Measurements from ENCODE around the gene ZNF366. TPM values are rescaled to one million over a fixed set of nuclear protein-coding genes. Genes with fewer than 3 reads are reported as not detected.

ZNF366 gene, protein sequence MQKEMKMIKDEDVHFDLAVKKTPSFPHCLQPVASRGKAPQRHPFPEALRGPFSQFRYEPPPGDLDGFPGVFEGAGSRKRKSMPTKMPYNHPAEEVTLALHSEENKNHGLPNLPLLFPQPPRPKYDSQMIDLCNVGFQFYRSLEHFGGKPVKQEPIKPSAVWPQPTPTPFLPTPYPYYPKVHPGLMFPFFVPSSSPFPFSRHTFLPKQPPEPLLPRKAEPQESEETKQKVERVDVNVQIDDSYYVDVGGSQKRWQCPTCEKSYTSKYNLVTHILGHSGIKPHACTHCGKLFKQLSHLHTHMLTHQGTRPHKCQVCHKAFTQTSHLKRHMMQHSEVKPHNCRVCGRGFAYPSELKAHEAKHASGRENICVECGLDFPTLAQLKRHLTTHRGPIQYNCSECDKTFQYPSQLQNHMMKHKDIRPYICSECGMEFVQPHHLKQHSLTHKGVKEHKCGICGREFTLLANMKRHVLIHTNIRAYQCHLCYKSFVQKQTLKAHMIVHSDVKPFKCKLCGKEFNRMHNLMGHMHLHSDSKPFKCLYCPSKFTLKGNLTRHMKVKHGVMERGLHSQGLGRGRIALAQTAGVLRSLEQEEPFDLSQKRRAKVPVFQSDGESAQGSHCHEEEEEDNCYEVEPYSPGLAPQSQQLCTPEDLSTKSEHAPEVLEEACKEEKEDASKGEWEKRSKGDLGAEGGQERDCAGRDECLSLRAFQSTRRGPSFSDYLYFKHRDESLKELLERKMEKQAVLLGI
- under 1 TPM in 1 of 2 experiments, not detected in 1; 0.40 TPM for total RNA-seq

DNA sequence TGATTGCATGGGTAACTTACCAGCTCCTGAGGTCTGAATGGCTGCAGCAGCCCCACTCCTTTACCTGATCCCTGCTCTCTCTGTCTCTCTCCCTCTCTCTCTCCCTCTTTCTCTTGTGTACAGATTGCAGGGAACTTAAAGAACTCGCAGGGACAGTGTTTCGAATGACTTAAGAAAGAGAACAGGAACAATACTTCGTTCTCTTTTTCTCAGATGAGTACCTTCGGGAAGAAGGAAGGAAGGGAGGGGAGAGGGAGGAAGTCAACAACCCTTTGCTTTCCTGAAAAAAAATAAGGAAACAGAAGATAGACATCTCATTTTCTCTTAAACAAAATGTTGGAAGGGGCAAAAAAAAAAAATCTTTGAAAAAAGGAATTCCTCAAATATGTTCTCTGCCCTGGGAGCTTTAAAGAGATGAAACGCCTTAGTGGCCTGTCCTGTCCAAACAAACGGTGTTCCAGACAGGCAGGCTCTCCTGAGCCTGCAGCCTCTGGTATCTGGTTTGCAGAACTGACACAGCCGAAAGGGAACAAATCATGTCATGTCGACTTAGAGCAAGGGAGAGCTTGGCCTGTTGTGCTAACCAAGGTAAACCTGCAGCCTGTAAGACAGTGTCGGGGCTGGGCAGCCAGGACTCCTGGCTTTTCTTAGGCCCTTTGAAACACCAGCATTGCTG is at the start of gene ZNF366:
ZNF366 (minus strand) TSS at position 180 of the 676 bp plus-strand sequence. CDS start 45,914 bp downstream, outside the sequence.
- Mint-ChIP-seq H3K27me3 (peaks cover 32% of the 10 kb centered on the region), H3K27ac (no peak within 1 kb of the TSS), H3K4me3 (no peak within 1 kb of the TSS)

DNA sequence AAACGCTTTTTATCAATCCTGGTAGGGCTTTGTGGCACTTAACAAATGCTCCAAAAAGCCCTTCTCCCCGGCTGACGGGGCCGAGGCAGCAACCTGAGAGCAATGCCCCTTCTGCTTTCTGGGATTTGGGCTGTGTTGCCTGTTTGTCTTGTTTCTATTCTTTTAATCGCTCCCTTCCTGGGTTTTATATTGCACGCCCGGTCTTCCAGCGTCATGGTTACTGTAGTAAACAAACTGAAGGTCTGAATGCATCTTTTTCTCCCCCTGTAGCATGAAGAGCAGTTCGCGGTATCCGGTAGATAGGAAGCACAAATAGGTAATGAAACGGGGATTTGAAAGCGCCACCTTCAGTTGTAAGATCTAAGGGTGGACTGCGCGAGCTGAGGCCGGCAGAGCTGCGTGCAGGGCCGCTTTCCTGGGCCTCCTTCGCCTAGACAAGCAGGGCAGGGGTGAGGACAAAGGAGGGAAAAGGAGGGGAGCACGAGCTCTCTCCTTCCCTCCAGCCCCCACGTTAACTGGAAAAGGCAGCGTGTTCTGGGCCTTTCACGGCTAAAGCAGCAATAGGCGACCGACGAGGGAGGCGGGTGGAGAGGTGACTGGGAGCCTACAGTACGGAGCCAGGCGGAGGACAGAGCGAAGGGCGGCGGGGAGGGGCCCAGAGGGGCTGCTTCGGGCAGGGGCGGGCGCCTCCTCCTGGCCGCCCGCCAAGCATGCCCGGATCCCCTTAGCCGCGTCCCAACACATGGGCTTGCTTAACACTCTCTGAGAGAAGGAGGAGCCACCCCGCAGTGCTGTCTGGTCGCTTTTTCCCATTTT is 49.3 kb upstream of the ZNF366 start:
- no peaks in the 10 kb centered on the region for H3K9me3 Mint-ChIP-seq
- POLR2A ChIA-PET = no interaction called here
- peak; percentile 83 for ATAC-seq (ENCODE audit: low read depth)
- no peak overlapping the region for H3K27ac Mint-ChIP-seq
- peak overlapping the region; percentile 84 for H3K4me3 Mint-ChIP-seq
- H3K27me3 Mint-ChIP-seq = peaks cover 19% of the 10 kb centered on the region
- no peaks in the 10 kb centered on the region for H3K36me3 Mint-ChIP-seq
- peaks cover 9% of the 10 kb centered on the region for H3K4me1 Mint-ChIP-seq
- peak; percentile 40 for DNase-seq

More for the DNA sequence above, at the start of gene ZNF366:
- DNase-seq (no peak), ATAC-seq (ENCODE audit: low read depth) (no peak)
- Mint-ChIP-seq H3K4me1 (no peaks in the 10 kb centered on the region), H3K9me3 (no peaks in the 10 kb centered on the region), H3K36me3 (no peaks in the 10 kb centered on the region)
- POLR2A ChIA-PET = no interaction called here

DNA sequence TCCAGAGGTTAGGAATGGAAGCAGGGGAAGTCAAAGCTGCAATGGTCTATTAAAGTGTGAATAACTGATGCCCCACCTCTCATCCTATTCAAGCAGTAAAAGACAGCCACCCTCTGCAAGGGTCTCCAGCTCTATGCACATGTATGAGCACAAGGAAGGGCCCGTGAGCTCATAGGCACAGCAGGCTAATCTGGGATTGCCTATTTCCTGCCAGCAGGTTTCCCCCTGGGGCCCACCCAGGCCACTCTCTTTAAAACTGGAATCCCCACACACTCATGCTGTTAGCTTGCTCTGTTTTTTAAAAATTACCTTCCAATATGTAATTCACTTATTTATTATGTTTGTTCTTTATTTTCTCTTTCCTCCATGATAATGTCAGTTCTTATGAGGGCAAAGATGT is 48.7 kb upstream of the ZNF366 start:
- no peak for DNase-seq
- no peaks in the 10 kb centered on the region for H3K9me3 Mint-ChIP-seq
- POLR2A ChIA-PET = no interaction called here
- H3K4me1 Mint-ChIP-seq = peaks cover 9% of the 10 kb centered on the region
- peaks cover 19% of the 10 kb centered on the region for H3K27me3 Mint-ChIP-seq
- no peak overlapping the region for H3K27ac Mint-ChIP-seq
- no peak overlapping the region for H3K4me3 Mint-ChIP-seq
- no peak for ATAC-seq (ENCODE audit: low read depth)
- no peaks in the 10 kb centered on the region for H3K36me3 Mint-ChIP-seq

DNA sequence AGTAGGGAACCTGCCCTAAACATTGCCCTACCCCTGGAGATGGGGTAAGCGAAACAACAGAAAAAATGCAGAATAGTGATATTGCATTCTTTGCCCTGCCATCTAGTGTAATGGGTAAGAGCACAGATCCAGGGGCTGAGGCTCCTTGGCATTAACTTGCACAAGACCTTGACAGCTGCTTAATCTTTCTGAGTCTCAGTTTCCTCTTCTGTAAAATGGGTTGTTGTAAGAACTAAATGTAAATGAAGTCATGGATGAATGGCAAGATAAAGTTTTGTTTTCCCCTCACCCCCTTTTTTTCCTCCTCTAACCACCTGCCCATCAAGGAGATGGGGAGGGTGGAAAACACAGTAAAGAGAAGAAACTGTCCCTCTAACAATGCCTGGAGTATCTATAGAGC is 47.7 kb upstream of the ZNF366 start:
- H3K27ac Mint-ChIP-seq = no peak overlapping the region
- H3K4me1 Mint-ChIP-seq = peaks cover 9% of the 10 kb centered on the region
- POLR2A ChIA-PET = no interaction called here
- no peaks in the 10 kb centered on the region for H3K36me3 Mint-ChIP-seq
- ATAC-seq (ENCODE audit: low read depth) (no peak), DNase-seq (no peak)
- no peak overlapping the region for H3K4me3 Mint-ChIP-seq
- peaks cover 21% of the 10 kb centered on the region for H3K27me3 Mint-ChIP-seq
- H3K9me3 Mint-ChIP-seq = no peaks in the 10 kb centered on the region

DNA sequence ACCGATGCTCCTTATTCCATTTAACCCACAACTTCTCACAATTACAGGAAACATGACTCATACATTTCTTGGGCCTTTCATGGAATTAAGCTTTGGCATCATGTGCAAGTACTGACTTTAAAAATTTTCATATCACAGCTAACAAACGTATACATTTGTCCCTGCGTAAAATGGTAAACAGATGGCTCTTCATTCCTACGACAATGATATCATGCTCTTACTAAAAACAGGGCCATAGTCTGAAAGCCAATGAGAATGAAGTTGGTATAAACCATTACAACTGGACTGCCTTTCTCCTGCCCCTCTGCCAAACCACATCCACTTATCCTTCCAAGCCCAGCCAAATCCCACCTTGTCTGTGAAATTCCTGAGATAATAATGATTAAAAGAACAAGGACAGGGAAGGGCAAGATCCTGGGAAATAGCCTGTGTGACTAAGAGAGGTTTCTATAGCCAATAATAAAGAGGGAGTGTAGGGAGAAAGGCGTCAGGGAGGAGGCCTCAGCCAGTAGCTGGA is 44.9 kb upstream of the ZNF366 start:
- ATAC-seq (ENCODE audit: low read depth) (no peak), DNase-seq (no peak)
- H3K27me3 Mint-ChIP-seq = peaks cover 17% of the 10 kb centered on the region
- no peaks in the 10 kb centered on the region for H3K36me3 Mint-ChIP-seq
- no peak overlapping the region for H3K4me3 Mint-ChIP-seq
- no peak overlapping the region for H3K27ac Mint-ChIP-seq
- H3K4me1 Mint-ChIP-seq = peaks cover 6% of the 10 kb centered on the region
- POLR2A ChIA-PET = no interaction called here
- no peaks in the 10 kb centered on the region for H3K9me3 Mint-ChIP-seq

DNA sequence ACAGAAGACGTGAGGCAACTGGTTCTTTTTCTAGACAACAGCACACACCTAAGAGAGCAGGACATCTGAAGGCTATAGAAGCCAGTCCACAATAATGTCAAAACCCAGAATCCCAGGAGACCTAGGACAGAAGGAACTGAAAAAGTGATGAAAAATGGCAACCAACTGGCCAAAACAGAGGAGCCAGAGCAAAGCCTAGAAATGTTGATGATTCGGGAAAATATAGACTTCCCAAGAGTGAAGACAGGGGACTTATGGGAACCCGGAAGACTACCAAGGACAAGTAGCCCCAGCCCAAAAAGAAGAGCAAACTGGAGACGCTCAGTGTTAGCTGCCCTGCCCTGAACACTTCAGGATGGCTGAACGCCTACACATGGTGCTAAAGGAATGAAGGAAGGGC is 43.4 kb upstream of the ZNF366 start:
- Mint-ChIP-seq H3K27me3 (peaks cover 10% of the 10 kb centered on the region), H3K36me3 (no peaks in the 10 kb centered on the region), H3K4me3 (no peak overlapping the region), H3K4me1 (no peaks in the 10 kb centered on the region), H3K9me3 (no peaks in the 10 kb centered on the region), H3K27ac (no peak overlapping the region)
- DNase-seq (no peak), ATAC-seq (ENCODE audit: low read depth) (no peak)
- POLR2A ChIA-PET = no interaction called here

DNA sequence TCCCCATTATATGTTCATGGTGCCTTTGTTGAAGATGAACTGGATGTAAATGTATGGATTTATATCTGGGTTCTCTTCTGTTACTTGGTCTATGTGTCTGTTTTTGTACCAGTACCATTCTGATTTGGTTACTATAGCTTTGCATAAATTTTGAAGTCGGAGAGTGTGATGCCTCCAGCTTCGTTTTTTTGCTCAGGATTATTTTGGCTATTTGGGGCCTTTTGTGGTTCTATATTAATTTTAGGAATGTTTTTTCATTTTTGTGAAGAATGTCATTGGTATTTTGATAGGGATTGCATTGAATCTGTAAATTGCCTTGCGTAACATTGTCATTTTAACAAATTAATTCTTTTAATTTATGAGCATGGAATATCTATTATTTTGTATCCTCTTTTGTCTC is 36.6 kb upstream of the ZNF366 start:
- ATAC-seq (ENCODE audit: low read depth) = no peak
- no peak for DNase-seq
- Mint-ChIP-seq H3K9me3 (peaks cover 1% of the 10 kb centered on the region), H3K4me1 (no peaks in the 10 kb centered on the region), H3K27me3 (peaks cover 7% of the 10 kb centered on the region), H3K27ac (no peak overlapping the region), H3K36me3 (no peaks in the 10 kb centered on the region), H3K4me3 (no peak overlapping the region)
- POLR2A ChIA-PET = no interaction called here

DNA sequence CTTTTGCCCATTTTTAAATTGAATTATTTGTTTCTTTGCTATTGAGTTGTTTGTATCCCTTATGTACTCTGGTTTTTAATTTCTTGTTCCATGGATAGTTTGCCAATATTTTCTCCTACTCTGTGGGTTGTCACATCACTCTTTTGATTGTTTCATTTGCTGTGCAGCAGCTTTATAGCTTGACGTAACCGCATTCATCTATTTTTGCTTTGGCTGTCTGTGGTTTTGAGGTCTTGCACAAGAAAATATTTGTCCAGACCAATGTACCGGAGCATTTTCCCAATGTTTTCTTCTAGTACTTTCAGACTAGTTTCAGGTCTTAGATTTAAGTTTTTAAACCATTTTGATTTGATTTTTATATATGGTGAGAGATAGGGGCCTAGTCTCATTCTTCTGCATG is 36.2 kb upstream of the ZNF366 start:
- peaks cover 7% of the 10 kb centered on the region for H3K27me3 Mint-ChIP-seq
- DNase-seq (no peak), ATAC-seq (ENCODE audit: low read depth) (no peak)
- H3K4me3 Mint-ChIP-seq = no peak overlapping the region
- no peaks in the 10 kb centered on the region for H3K36me3 Mint-ChIP-seq
- no peaks in the 10 kb centered on the region for H3K4me1 Mint-ChIP-seq
- peaks cover 1% of the 10 kb centered on the region for H3K9me3 Mint-ChIP-seq
- H3K27ac Mint-ChIP-seq = no peak overlapping the region
- POLR2A ChIA-PET = no interaction called here

DNA sequence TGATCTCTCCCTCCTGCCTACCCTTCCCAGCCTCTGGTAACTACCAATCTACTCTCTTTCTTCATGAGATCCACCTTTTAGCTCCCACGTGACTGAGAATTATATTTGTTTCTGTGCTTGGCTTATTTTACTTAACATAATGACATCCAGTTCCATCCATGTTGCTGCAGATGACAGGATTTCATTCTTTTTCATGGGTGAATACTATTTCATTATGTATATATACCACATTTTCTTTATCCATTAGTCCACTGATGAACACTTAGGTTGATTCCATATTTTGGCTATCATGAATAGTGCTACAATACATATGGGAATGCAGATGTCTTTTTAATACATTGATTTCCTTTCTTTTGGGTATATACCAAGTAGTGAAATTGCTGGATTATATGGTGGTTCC is 35.5 kb upstream of the ZNF366 start:
- no peak overlapping the region for H3K4me3 Mint-ChIP-seq
- H3K9me3 Mint-ChIP-seq = peaks cover 1% of the 10 kb centered on the region
- no peaks in the 10 kb centered on the region for H3K4me1 Mint-ChIP-seq
- H3K36me3 Mint-ChIP-seq = no peaks in the 10 kb centered on the region
- no peak overlapping the region for H3K27ac Mint-ChIP-seq
- peaks cover 4% of the 10 kb centered on the region for H3K27me3 Mint-ChIP-seq
- POLR2A ChIA-PET = no interaction called here
- DNase-seq = no peak
- ATAC-seq (ENCODE audit: low read depth) = no peak

DNA sequence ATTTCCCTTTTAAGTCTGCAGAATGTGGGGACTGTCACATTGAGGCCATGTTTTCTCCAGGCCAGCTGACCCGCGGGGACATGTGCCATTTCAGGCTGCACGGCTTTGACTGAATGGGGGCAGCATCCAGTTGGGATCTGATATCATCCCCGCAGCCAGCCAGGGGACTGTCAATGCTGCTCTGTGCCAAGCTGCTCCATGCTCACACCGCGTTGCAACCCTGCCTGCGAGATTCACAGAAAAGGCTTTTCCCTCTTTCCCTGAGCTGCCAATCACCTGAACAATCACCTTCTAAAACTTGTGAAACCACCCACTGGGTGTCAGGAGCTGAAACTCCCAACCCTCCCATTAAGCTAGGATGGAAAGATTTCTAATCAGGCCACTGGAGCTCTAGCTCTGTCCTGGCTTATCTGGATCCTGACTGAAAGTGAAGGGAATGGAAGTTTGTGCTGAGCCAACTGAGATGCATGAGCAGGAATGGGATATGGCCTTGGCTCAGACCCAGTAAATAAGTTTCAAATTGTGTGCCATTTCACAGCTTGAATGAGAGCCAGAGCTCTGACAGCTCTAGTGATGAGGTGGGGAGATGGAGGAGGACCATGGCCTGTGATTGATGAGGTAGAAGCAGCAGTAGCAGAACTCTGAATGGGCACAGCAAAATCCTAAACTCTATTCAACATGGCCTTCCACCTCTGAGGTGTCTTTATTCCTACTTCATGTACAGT is 34.5 kb upstream of the ZNF366 start:
- DNase-seq (no peak), ATAC-seq (ENCODE audit: low read depth) (no peak)
- no peak overlapping the region for H3K4me3 Mint-ChIP-seq
- peaks cover 1% of the 10 kb centered on the region for H3K9me3 Mint-ChIP-seq
- H3K27ac Mint-ChIP-seq = no peak overlapping the region
- POLR2A ChIA-PET = no interaction called here
- no peaks in the 10 kb centered on the region for H3K36me3 Mint-ChIP-seq
- no peaks in the 10 kb centered on the region for H3K4me1 Mint-ChIP-seq
- peaks cover 4% of the 10 kb centered on the region for H3K27me3 Mint-ChIP-seq

DNA sequence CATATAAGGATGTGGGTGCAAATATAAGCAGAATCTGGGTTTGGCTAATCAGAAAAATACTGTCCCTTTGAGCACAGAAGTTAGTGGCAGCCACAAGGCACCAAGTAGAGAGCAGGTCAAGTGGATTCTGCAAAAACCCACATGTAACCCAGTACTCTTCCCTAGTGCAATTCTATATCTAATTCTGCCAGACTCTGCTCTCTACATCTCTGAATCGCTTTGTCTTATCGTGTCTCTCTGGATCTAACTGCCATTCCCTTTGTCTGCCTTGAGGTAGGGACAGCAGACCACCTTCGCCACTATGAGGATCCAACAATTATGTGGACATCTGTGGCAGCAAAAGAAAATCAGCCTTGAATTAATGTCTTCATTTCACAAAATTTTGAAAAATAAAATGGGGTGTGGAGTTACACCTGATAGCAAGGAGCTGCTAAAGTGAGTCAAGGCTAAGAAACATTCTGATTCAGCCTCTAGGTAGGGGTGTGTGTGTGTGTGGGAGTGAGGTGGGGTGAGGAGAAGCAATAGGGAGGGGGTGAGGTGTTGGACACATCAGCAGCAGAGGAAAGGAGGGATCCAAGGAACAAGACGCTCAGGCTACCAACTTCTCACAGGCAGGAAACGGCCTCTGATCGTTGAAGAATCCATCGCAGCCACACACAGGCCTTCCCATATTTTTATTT is 33.7 kb upstream of the ZNF366 start:
- Mint-ChIP-seq H3K27ac (no peak overlapping the region), H3K9me3 (peaks cover 1% of the 10 kb centered on the region), H3K27me3 (peaks cover 4% of the 10 kb centered on the region), H3K4me3 (no peak overlapping the region), H3K36me3 (no peaks in the 10 kb centered on the region), H3K4me1 (no peaks in the 10 kb centered on the region)
- ATAC-seq (ENCODE audit: low read depth) = no peak
- no peak for DNase-seq
- POLR2A ChIA-PET = no interaction called here

DNA sequence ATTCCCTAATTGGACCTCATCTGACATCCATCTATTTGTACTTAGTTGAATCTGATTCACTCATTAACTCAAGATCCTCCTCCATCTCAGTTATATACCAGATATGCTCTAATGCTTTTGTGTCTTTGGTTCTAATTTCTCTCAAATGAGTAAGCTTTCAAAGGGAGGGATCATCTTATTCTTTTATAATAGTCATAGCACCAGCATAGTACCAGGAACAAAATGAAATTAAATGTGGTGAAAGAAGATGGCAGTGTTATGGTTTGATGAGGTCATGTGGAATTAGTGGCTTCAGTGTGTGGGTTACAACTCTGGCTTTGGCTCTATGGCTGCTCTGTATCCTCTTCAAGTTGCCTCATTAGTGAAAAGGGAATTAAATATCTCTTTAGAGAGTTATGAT is 32.5 kb upstream of the ZNF366 start:
- H3K27me3 Mint-ChIP-seq = peaks cover 9% of the 10 kb centered on the region
- H3K4me1 Mint-ChIP-seq = no peaks in the 10 kb centered on the region
- no peak overlapping the region for H3K4me3 Mint-ChIP-seq
- H3K27ac Mint-ChIP-seq = no peak overlapping the region
- no peaks in the 10 kb centered on the region for H3K36me3 Mint-ChIP-seq
- DNase-seq (no peak), ATAC-seq (ENCODE audit: low read depth) (no peak)
- peaks cover 1% of the 10 kb centered on the region for H3K9me3 Mint-ChIP-seq
- POLR2A ChIA-PET = no interaction called here

Measured in activated naive CD8-positive, alpha-beta T cell treated with anti-CD3 and anti-CD28 coated beads, Interleukin-2, amount 10 ng/mL, durations not matched to agents 7 days and 5 days (primary cell).